ENCODE data around the gene KRT84.

DNA sequence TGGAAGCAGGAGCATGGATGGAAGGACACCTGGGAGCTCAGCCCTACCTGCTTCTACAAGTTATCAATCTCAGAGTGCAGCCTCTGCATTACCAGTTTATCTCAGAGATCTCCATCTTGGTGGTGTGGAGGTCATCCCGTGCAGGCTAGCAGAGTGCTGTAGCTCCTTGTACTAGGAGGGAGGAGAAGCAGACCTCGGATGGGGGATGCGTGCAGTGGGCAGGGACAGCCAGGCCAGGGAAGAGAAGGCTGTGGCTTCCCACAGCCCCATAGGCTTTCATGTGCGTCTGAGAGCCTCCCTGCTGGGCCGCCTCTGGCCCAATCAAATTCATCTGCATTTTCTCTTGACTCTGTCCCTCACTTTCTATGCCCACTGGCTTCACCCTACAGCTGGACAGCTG is 29.5 kb upstream of the KRT84 start:
- TF ChIP-seq, protein P1, sequence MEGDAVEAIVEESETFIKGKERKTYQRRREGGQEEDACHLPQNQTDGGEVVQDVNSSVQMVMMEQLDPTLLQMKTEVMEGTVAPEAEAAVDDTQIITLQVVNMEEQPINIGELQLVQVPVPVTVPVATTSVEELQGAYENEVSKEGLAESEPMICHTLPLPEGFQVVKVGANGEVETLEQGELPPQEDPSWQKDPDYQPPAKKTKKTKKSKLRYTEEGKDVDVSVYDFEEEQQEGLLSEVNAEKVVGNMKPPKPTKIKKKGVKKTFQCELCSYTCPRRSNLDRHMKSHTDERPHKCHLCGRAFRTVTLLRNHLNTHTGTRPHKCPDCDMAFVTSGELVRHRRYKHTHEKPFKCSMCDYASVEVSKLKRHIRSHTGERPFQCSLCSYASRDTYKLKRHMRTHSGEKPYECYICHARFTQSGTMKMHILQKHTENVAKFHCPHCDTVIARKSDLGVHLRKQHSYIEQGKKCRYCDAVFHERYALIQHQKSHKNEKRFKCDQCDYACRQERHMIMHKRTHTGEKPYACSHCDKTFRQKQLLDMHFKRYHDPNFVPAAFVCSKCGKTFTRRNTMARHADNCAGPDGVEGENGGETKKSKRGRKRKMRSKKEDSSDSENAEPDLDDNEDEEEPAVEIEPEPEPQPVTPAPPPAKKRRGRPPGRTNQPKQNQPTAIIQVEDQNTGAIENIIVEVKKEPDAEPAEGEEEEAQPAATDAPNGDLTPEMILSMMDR (IDR thresholded peaks at IDR 0.05), result no peak
- no peak for TF ChIP-seq POLR2A (IDR thresholded peaks at IDR 0.05; ENCODE audit: low read depth)
